NCI-H526 (cell line): ENCODE results near the gene MDGA2.

Experiments used
- DNase-seq, 2 experiments: peaks; one replicate each; lab custom pipeline; 2025; lab: John Stamatoyannopoulos, UW

Gene MDGA2

GRCh38 chr14:47675466-47676314 lies at the start of gene MDGA2:
MDGA2 (minus strand) TSS chr14:47675605.
- DNase-seq: no peak

GRCh38 chr14:47722929-47723693 lies 47.7 kb upstream of the MDGA2 start:
- no peak for DNase-seq

GRCh38 chr14:47720281-47720680 lies 44.9 kb upstream of the MDGA2 start:
- no peak for DNase-seq

- no peak for DNase-seq
Measured at GRCh38 chr14:47715330-47715729, 39.9 kb upstream of the MDGA2 start.

- DNase-seq: no peak
Measured at GRCh38 chr14:47710581-47710980, 35.2 kb upstream of the MDGA2 start.

- DNase-seq: no peak
Measured at GRCh38 chr14:47705683-47706082, 30.3 kb upstream of the MDGA2 start.

- DNase-seq: no peak
Measured at GRCh38 chr14:47691829-47692228, 16.4 kb upstream of the MDGA2 start.

- peak in 1 of 2 experiments; percentile 29 for DNase-seq
Measured at GRCh38 chr14:47678993-47679392, 3.6 kb upstream of the MDGA2 start.

- DNase-seq: peak; percentile 78 to 84
Measured at GRCh38 chr14:47678157-47678556, 2.8 kb upstream of the MDGA2 start.

- no peak for DNase-seq
Measured at GRCh38 chr14:47676315-47676617, 861 bp upstream of the MDGA2 start.

GRCh38 chr14:47674543-47675465 lies 601 bp downstream of the MDGA2 start:
- no peak for DNase-seq

- DNase-seq: no peak
Measured at GRCh38 chr14:47674148-47674542, 1.3 kb downstream of the MDGA2 start.

GRCh38 chr14:47665337-47666134 lies 9.9 kb downstream of the MDGA2 start:
- no peak for DNase-seq

- no peak for DNase-seq
Measured at GRCh38 chr14:47662466-47662865, 12.9 kb downstream of the MDGA2 start.

- DNase-seq: no peak
Measured at GRCh38 chr14:47660158-47660557, 15.2 kb downstream of the MDGA2 start.

GRCh38 chr14:47658041-47658440 lies 17.4 kb downstream of the MDGA2 start:
- DNase-seq: no peak

- DNase-seq: no peak
Measured at GRCh38 chr14:47657143-47657542, 18.3 kb downstream of the MDGA2 start.

- no peak for DNase-seq
Measured at GRCh38 chr14:47651337-47651736, 24.1 kb downstream of the MDGA2 start.

- no peak for DNase-seq
Measured at GRCh38 chr14:47637753-47638152, 37.7 kb downstream of the MDGA2 start.

- peak in 1 of 2 experiments; percentile 45 for DNase-seq
Measured at GRCh38 chr14:47626151-47627035, 49.0 kb downstream of the MDGA2 start.
